ENCODE results near the gene GPR137B. TPM values are rescaled to one million over a fixed set of nuclear protein-coding genes. Genes with fewer than 3 reads are reported as not detected.

The GPR137B gene
- total and polyA plus RNA-seq, 2 donors (not counting 1 experiment from before 2014, with no cell fraction given) = 12.9 to 13.6 TPM

- Histone ChIP-seq H3K36me3 (ENCODE audit: control insufficient read depth, insufficient read depth, low read length) (no peaks in the 10 kb centered on the region), H3K4me3 (replicated peaks in 1 of 4; ENCODE audit: control extremely low read depth in 1 of 4, insufficient read depth in 1 of 4, low read depth in 3 of 4, low read length in 4 of 4) (no peak overlapping the region), H4K20me1 (ENCODE audit: control insufficient read depth, extremely low read depth, insufficient read depth, low read length) (no peaks in the 10 kb centered on the region), H3K4me1 (ENCODE audit: control insufficient read depth, extremely low read depth, insufficient read depth, low read length) (no peaks in the 10 kb centered on the region), H3K4me2 (ENCODE audit: extremely low read depth, insufficient read depth, low read length) (no peak overlapping the region), H3K9ac (ENCODE audit: insufficient read depth, low read length) (no peak overlapping the region), H3K79me2 (ENCODE audit: control insufficient read depth, insufficient read depth, low read length) (no peaks in the 10 kb centered on the region), H3K9me3 (ENCODE audit: control insufficient read depth, insufficient read depth, low read depth, low read length) (no peaks in the 10 kb centered on the region), H3K27me3 (ENCODE audit: control insufficient read depth, insufficient read depth, low read length) (no peaks in the 10 kb centered on the region), H2AFZ (ENCODE audit: low read length) (no peak overlapping the region), H3K27ac (ENCODE audit: insufficient read depth, low read length) (no peak overlapping the region)
- no peak for TF ChIP-seq CTCF (conservative IDR thresholded peaks at IDR 0.05 in 1 of 2, IDR thresholded peaks at IDR 0.05 in 1 of 2; ENCODE audit: low read depth in 1 of 2, low read length in 2 of 2)
- no peak for TF ChIP-seq EZH2 (IDR thresholded peaks at IDR 0.05; ENCODE audit: low read length, missing control alignments)
- no peak for DNase-seq (ENCODE audit: low read depth in 2 of 2)
Observed at GRCh38 chr1:236147068-236147467, 4.7 kb downstream of the GPR137B start.

GRCh38 chr1:236147521-236148469 is 5.5 kb downstream of the GPR137B start:
- Histone ChIP-seq H3K4me2 (ENCODE audit: extremely low read depth, insufficient read depth, low read length) (no peak overlapping the region), H3K36me3 (ENCODE audit: control insufficient read depth, insufficient read depth, low read length) (no peaks in the 10 kb centered on the region), H3K4me3 (replicated peaks in 1 of 4; ENCODE audit: control extremely low read depth in 1 of 4, insufficient read depth in 1 of 4, low read depth in 3 of 4, low read length in 4 of 4) (no peak overlapping the region), H3K9ac (ENCODE audit: insufficient read depth, low read length) (no peak overlapping the region), H2AFZ (ENCODE audit: low read length) (no peak overlapping the region), H3K27ac (ENCODE audit: insufficient read depth, low read length) (no peak overlapping the region), H4K20me1 (ENCODE audit: control insufficient read depth, extremely low read depth, insufficient read depth, low read length) (no peaks in the 10 kb centered on the region), H3K79me2 (ENCODE audit: control insufficient read depth, insufficient read depth, low read length) (no peaks in the 10 kb centered on the region), H3K4me1 (ENCODE audit: control insufficient read depth, extremely low read depth, insufficient read depth, low read length) (no peaks in the 10 kb centered on the region), H3K27me3 (ENCODE audit: control insufficient read depth, insufficient read depth, low read length) (no peaks in the 10 kb centered on the region), H3K9me3 (ENCODE audit: control insufficient read depth, insufficient read depth, low read depth, low read length) (no peaks in the 10 kb centered on the region)
- DNase-seq (ENCODE audit: low read depth in 2 of 2) = no peak
- TF ChIP-seq EZH2 (IDR thresholded peaks at IDR 0.05; ENCODE audit: low read length, missing control alignments) (no peak), CTCF (conservative IDR thresholded peaks at IDR 0.05 in 1 of 2, IDR thresholded peaks at IDR 0.05 in 1 of 2; ENCODE audit: low read depth in 1 of 2, low read length in 2 of 2) (no peak)

- Histone ChIP-seq H3K27me3 (ENCODE audit: control insufficient read depth, insufficient read depth, low read length) (no peaks in the 10 kb centered on the region), H3K27ac (ENCODE audit: insufficient read depth, low read length) (no peak overlapping the region), H2AFZ (ENCODE audit: low read length) (no peak overlapping the region), H3K9me3 (ENCODE audit: control insufficient read depth, insufficient read depth, low read depth, low read length) (no peaks in the 10 kb centered on the region), H3K4me1 (ENCODE audit: control insufficient read depth, extremely low read depth, insufficient read depth, low read length) (no peaks in the 10 kb centered on the region), H3K36me3 (ENCODE audit: control insufficient read depth, insufficient read depth, low read length) (no peaks in the 10 kb centered on the region), H3K79me2 (ENCODE audit: control insufficient read depth, insufficient read depth, low read length) (no peaks in the 10 kb centered on the region), H4K20me1 (ENCODE audit: control insufficient read depth, extremely low read depth, insufficient read depth, low read length) (no peaks in the 10 kb centered on the region), H3K4me3 (replicated peaks in 1 of 4; ENCODE audit: control extremely low read depth in 1 of 4, insufficient read depth in 1 of 4, low read depth in 3 of 4, low read length in 4 of 4) (no peak overlapping the region), H3K9ac (ENCODE audit: insufficient read depth, low read length) (no peak overlapping the region), H3K4me2 (ENCODE audit: extremely low read depth, insufficient read depth, low read length) (no peak overlapping the region)
- DNase-seq (ENCODE audit: low read depth in 2 of 2) = peak; percentile 21 to 52
- TF ChIP-seq EZH2 (IDR thresholded peaks at IDR 0.05; ENCODE audit: low read length, missing control alignments) (no peak), CTCF (conservative IDR thresholded peaks at IDR 0.05 in 1 of 2, IDR thresholded peaks at IDR 0.05 in 1 of 2; ENCODE audit: low read depth in 1 of 2, low read length in 2 of 2) (no peak)
Observed at GRCh38 chr1:236148470-236148845, 6.1 kb downstream of the GPR137B start.

Measured in fibroblast of lung (primary cell).